H1 (cell line): ENCODE measurements around the gene FSIP1. TPM values are rescaled to one million over a fixed set of nuclear protein-coding genes. Genes with fewer than 3 reads are reported as not detected.

ENCODE experiments used
- CTCF ChIA-PET: fragments of 300-600 bp; sonication (Branson Sonifier 250); formaldehyde crosslinking; loops from one replicate; lab custom pipeline; 2021; ENCODE audit not compliant: partially characterized antibody; lab: Charles Lee
- POLR2A ChIA-PET: fragments of 300-600 bp; sonication (Branson Sonifier 250); formaldehyde crosslinking; loops from one replicate; lab custom pipeline; 2021; ENCODE audit warnings: inconsistent platforms; ENCODE audit not compliant: partially characterized antibody; lab: Charles Lee
- DNase-seq, 2 experiments: peaks; one replicate each; pipeline versions ENCODE4 v3.0.0 to v3.0.0-alpha.2; 2010 to 2022; ENCODE audit warnings: low spot score in 2 of 2, low read depth in 1 of 2, mixed read lengths in 1 of 2
- FAIRE-seq: peaks from 2 replicates; lab custom pipeline; 2011; peaks lifted over from hg19 to GRCh38; lab: Jason Lieb, UNC
- H2AFZ ChIP-seq: 2 replicates; pipeline ENCODE4 v1.8.1; 2012; ENCODE audit warnings: low read length, inconsistent platforms
- H2AK5ac ChIP-seq: 2 replicates; pipeline ENCODE4 v1.6.1; 2013; ENCODE audit warnings: low read depth, low read length
- H2BK120ac ChIP-seq: replicated peaks from 2 replicates; pipeline ENCODE3; 2013; ENCODE audit warnings: low read depth, low read length, inconsistent platforms
- H2BK12ac ChIP-seq: 2 replicates; pipeline ENCODE4 v1.6.1; 2013; ENCODE audit warnings: low read depth, low read length
- H2BK15ac ChIP-seq: 2 replicates; pipeline ENCODE4 v1.6.1; 2013; ENCODE audit warnings: low read length
- H2BK20ac ChIP-seq: 2 replicates; pipeline ENCODE4 v1.6.1; 2013; ENCODE audit warnings: low read length
- H2BK5ac ChIP-seq: 2 replicates; pipeline ENCODE4 v1.6.1; 2013; ENCODE audit warnings: low read depth, low read length
- H3K14ac ChIP-seq: 2 replicates; pipeline ENCODE4 v1.6.1; 2013; ENCODE audit warnings: inconsistent platforms; ENCODE audit not compliant: insufficient read length
- H3K18ac ChIP-seq: 2 replicates; pipeline ENCODE4 v1.6.1; 2013; ENCODE audit warnings: low read length; ENCODE audit errors: extremely low read depth
- H3K23ac ChIP-seq: 2 replicates; pipeline ENCODE4 v1.6.1; 2013; ENCODE audit warnings: inconsistent platforms; ENCODE audit not compliant: insufficient read length
- H3K23me2 ChIP-seq: 2 replicates; pipeline ENCODE4 v1.6.1; 2013; ENCODE audit warnings: low read depth, low read length
- H3K27ac ChIP-seq: 2 replicates; pipeline ENCODE4 v1.6.1; 2011; ENCODE audit warnings: low read depth, low read length, inconsistent platforms
- H3K27me3 ChIP-seq, 4 experiments: replicated peaks in 1 of 4; 1 replicate in 1 of 4; 2 replicates in 3 of 4; pipeline versions ENCODE4 v1.6.1 to v1.8.1; 2011 to 2013; ENCODE audit warnings: low read length in 3 of 4, mild to moderate bottlenecking in 3 of 4, inconsistent platforms in 2 of 4, mixed read lengths in 2 of 4, moderate library complexity in 1 of 4; ENCODE audit not compliant: control insufficient read depth in 3 of 4, insufficient read depth in 3 of 4; ENCODE audit errors: extremely low read depth in 1 of 4
- H3K36me3 ChIP-seq, 4 experiments: 2 replicates each; pipeline versions ENCODE4 v1.6.1 to v1.8.1; 2011 to 2013; ENCODE audit warnings: mild to moderate bottlenecking in 4 of 4, low read length in 3 of 4, moderate library complexity in 2 of 4, control low read depth in 1 of 4, inconsistent platforms in 1 of 4; ENCODE audit not compliant: insufficient read depth in 4 of 4, control insufficient read depth in 2 of 4
- H3K4ac ChIP-seq: replicated peaks from 2 replicates; pipeline ENCODE3; 2013; ENCODE audit warnings: low read length, low read depth, mixed read lengths, inconsistent platforms; ENCODE audit not compliant: insufficient read length
- H3K4me1 ChIP-seq, 4 experiments: replicated peaks in 1 of 4; 1 replicate in 1 of 4; 2 replicates in 3 of 4; pipeline versions ENCODE4 v1.6.1 to v1.8.1; 2011 to 2013; ENCODE audit warnings: low read length in 3 of 4, inconsistent platforms in 2 of 4, mixed read lengths in 1 of 4; ENCODE audit not compliant: insufficient read depth in 4 of 4, control insufficient read depth in 3 of 4
- H3K4me2 ChIP-seq, 2 experiments: 2 replicates each; pipeline versions ENCODE4 v1.6.1 to v1.8.1; 2011 to 2013; ENCODE audit warnings: low read depth in 2 of 2, low read length in 2 of 2, control low read depth in 1 of 2, inconsistent platforms in 1 of 2, mild to moderate bottlenecking in 1 of 2; ENCODE audit not compliant: insufficient read depth in 1 of 2
- H3K4me3 ChIP-seq, 4 experiments: fragments of 200-600, 300-600 bp in 1 of 4; sonication (generic), shearing (Covaris generic), sonication (Bioruptor Twin) in 1 of 4; 2 replicates each; pipeline versions ENCODE4 v1.5.1 to v1.8.1; 2011 to 2016; ENCODE audit warnings: low read length in 4 of 4, low read depth in 3 of 4, control low read depth in 2 of 4, inconsistent platforms in 2 of 4, mild to moderate bottlenecking in 2 of 4, mixed read lengths in 1 of 4, moderate library complexity in 1 of 4; ENCODE audit not compliant: insufficient read depth in 2 of 4; ENCODE audit errors: extremely low read depth in 1 of 4
- H3K56ac ChIP-seq: replicated peaks from 2 replicates; pipeline ENCODE3; 2013; ENCODE audit warnings: low read depth, mild to moderate bottlenecking, mixed read lengths, low read length, inconsistent platforms; ENCODE audit not compliant: insufficient read length
- H3K79me1 ChIP-seq: 2 replicates; pipeline ENCODE4 v1.6.1; 2013; ENCODE audit warnings: low read depth, low read length, control low read depth
- H3K79me2 ChIP-seq, 2 experiments: 2 replicates each; pipeline versions ENCODE4 v1.6.1 to v1.8.1; 2012 to 2013; ENCODE audit warnings: low read length in 2 of 2, mild to moderate bottlenecking in 2 of 2, inconsistent platforms in 1 of 2; ENCODE audit not compliant: insufficient read depth in 2 of 2, control insufficient read depth in 1 of 2
- H3K9ac ChIP-seq, 4 experiments: replicated peaks in 1 of 4; 1 replicate in 1 of 4; 2 replicates in 3 of 4; pipeline versions ENCODE4 v1.6.1 to v1.8.1; 2011 to 2013; ENCODE audit warnings: low read depth in 3 of 4, low read length in 3 of 4, control low read depth in 2 of 4, mild to moderate bottlenecking in 2 of 4, moderate library complexity in 2 of 4, inconsistent platforms in 1 of 4; ENCODE audit errors: extremely low read depth in 1 of 4
- H3K9me3 ChIP-seq, 2 experiments: 2 replicates each; pipeline versions ENCODE4 v1.6.1 to v1.8.1; 2012 to 2013; ENCODE audit warnings: mild to moderate bottlenecking in 2 of 2, moderate library complexity in 2 of 2, control low read depth in 1 of 2, inconsistent platforms in 1 of 2, low read depth in 1 of 2, low read length in 1 of 2, mixed read lengths in 1 of 2; ENCODE audit not compliant: insufficient read depth in 2 of 2
- H4K20me1 ChIP-seq, 2 experiments: replicated peaks in 1 of 2; 2 replicates each; pipeline versions ENCODE3 to v1.8.1; 2011 to 2013; ENCODE audit warnings: inconsistent platforms in 2 of 2, low read length in 2 of 2, mild to moderate bottlenecking in 1 of 2; ENCODE audit not compliant: insufficient read depth in 2 of 2, control insufficient read depth in 1 of 2
- H4K5ac ChIP-seq: 2 replicates; pipeline ENCODE4 v1.6.1; 2013; ENCODE audit warnings: low read length, low read depth, mixed read lengths, inconsistent platforms; ENCODE audit not compliant: insufficient read length
- H4K8ac ChIP-seq: 2 replicates; pipeline ENCODE4 v1.8.0; 2013; ENCODE audit warnings: mild to moderate bottlenecking, moderate library complexity, low read length, inconsistent platforms; ENCODE audit not compliant: insufficient read depth; ENCODE audit errors: extremely low read depth
- H4K91ac ChIP-seq: replicated peaks from 2 replicates; pipeline ENCODE3; 2013; ENCODE audit warnings: low read length, mixed read lengths, inconsistent platforms; ENCODE audit not compliant: insufficient read length
- EZH2 ChIP-seq: fragments of 200-600 bp; sonication (generic); IDR thresholded peaks from 2 replicates; pipeline ENCODE4 v1.7.1; 2012; ENCODE audit warnings: low read depth, mild to moderate bottlenecking, moderate library complexity, low read length, inconsistent platforms; ENCODE audit not compliant: severe bottlenecking
- POLR2A ChIP-seq, 2 experiments: IDR thresholded peaks; 1 replicate in 1 of 2; 2 replicates in 1 of 2; pipeline ENCODE4 v1.6.1; 2011; ENCODE audit warnings: low read depth in 2 of 2, low read length in 2 of 2, mild to moderate bottlenecking in 2 of 2; ENCODE audit errors: control extremely low read depth in 1 of 2
- POLR2AphosphoS5 ChIP-seq: IDR thresholded peaks from 2 replicates; pipeline ENCODE4 v1.6.1; 2011; ENCODE audit warnings: low read depth, low read length
- SIRT6 ChIP-seq: IDR thresholded peaks from one replicate; pipeline ENCODE4 v1.7.1; 2012; ENCODE audit warnings: low read length, inconsistent platforms
- WGBS, 2 experiments: shearing (Covaris generic) in 1 of 2; methylation state at CpG; one replicate each; pipeline versions ENCODE4 v1.1.6 to v1.1.7; 2013 to 2015; ENCODE audit warnings: low lambda C conversion rate in 2 of 2, mixed read lengths in 2 of 2, inconsistent platforms in 1 of 2, low coverage in 1 of 2, missing lambda C conversion rate in 1 of 2; ENCODE audit not compliant: insufficient replicate concordance in 2 of 2, insufficient coverage in 1 of 2, insufficient read length in 1 of 2; ENCODE audit errors: extremely low coverage in 1 of 2, missing lambda C conversion rate in 1 of 2; 5-methylcytosine and 5-hydroxymethylcytosine counted together
- polyA plus RNA-seq, 7 experiments: library from polyadenylated mRNA; depleted of rRNA in 3 of 7; stranded (reverse) in 5 of 7; unstranded in 2 of 7; fragments of >200 nt in 5 of 7; fragments of 200-250 nt in 2 of 7; gene quantifications; 1 replicate in 5 of 7; 2 replicates in 1 of 7; 4 replicates in 1 of 7; pipeline versions ENCODE4 v1.2.1 to v1.2.3, GENCODE V29; 2011 to 2013; ENCODE audit warnings: missing spikeins in 2 of 7, mixed read lengths in 2 of 7
- total RNA-seq: library from RNA; stranded (reverse); fragmentation: NEBNext Ultra II Directional; extraction: Animal tissue kit (Norgen Biotek cat#: 25700); gene quantifications from 2 replicates; pipeline ENCODE4 v1.2.1, GENCODE V29; 2021

Gene FSIP1
- total and polyA plus RNA-seq, 2 of the 8 experiments (the other 6 are each of a cell fraction or from before 2014, with no cell fraction given): 0.18 to 1.3 TPM

- H3K79me1 ChIP-seq: no peaks in the 10 kb centered on the region
- no peak overlapping the region for H4K91ac ChIP-seq
- no peak overlapping the region for H2BK15ac ChIP-seq
- no peak overlapping the region for H3K4me3 ChIP-seq
- H3K27me3 ChIP-seq: no peaks in the 10 kb centered on the region
- no peak overlapping the region for H2BK12ac ChIP-seq
- no peaks in the 10 kb centered on the region for H3K9me3 ChIP-seq
- H2AFZ ChIP-seq: no peak overlapping the region
- CTCF ChIA-PET: interaction anchor here (0.7 to 1.3 kb wide), 6 partner anchors 11 to 159 kb away, joined by 3 to 7 read pairs (median 3); no protein-coding TSS in a partner anchor
- H2AK5ac ChIP-seq: no peak overlapping the region
- DNase-seq: no peak
- H3K27ac ChIP-seq: no peak overlapping the region
- TF ChIP-seq EZH2 (no peak), SIRT6 (no peak), POLR2A (IDR thresholded peaks at IDR 0.05; ENCODE audit: control extremely low read depth in 1 of 2, low read depth in 2 of 2, low read length in 2 of 2) (peak in 1 of 2 experiments; percentile 70; a peak in 1 of 3 replicates), POLR2AphosphoS5 (peak; percentile 19; the same call in 1 of the 2 replicates)
- H3K4me1 ChIP-seq: no peaks in the 10 kb centered on the region; a peak in 1 of 7 replicates
- H4K8ac ChIP-seq: no peak overlapping the region
- H3K4ac ChIP-seq: no peak overlapping the region
- WGBS, 2 experiments: 91% methylated on average over 3 of the region's 3 CpGs; no CpG with 5 or more reads in 1 of the 2 experiments
- H3K79me2 ChIP-seq: no peaks in the 10 kb centered on the region
- no peak for FAIRE-seq
- no peaks in the 10 kb centered on the region for H4K20me1 ChIP-seq
- H3K23ac ChIP-seq: no peak overlapping the region
- H4K5ac ChIP-seq: no peak overlapping the region
- no peaks in the 10 kb centered on the region for H3K23me2 ChIP-seq
- no peak overlapping the region for H3K9ac ChIP-seq
- no peak overlapping the region for H2BK5ac ChIP-seq
- H2BK20ac ChIP-seq: no peak overlapping the region
- no peak overlapping the region for H2BK120ac ChIP-seq
- POLR2A ChIA-PET: interaction anchor here (2.2 to 16.2 kb wide), 3 partner anchors 10 to 17 kb away, joined by 7 to 117 read pairs (median 18); partner anchors contain the start of gene THBS1
- H3K14ac ChIP-seq: no peak overlapping the region
- H3K4me2 ChIP-seq: no peak overlapping the region
- H3K18ac ChIP-seq: no peak overlapping the region
- no peak overlapping the region for H3K56ac ChIP-seq
- peaks cover 13 to 37% (median 22%) of the 10 kb centered on the region in 4 experiments for H3K36me3 ChIP-seq
Observed at GRCh38 chr15:39598186-39598850, 184.3 kb downstream of the FSIP1 start.
